Adrenal gland (tissue), 5 donors: Measurements from ENCODE around the gene ANKK1.

Experiments used
- CTCF ChIP-seq, 6 experiments: fragments of 450-650 bp in 4 of 6; fragments of 200-600 bp in 2 of 6; sonication (generic) in 1 of 6; IDR thresholded peaks; 1 replicate in 5 of 6; 2 replicates in 1 of 6; pipeline versions ENCODE4 v1.5.1 to v1.8.0; 2016 to 2021; ENCODE audit warnings: antibody characterized with exemption in 6 of 6, mild to moderate bottlenecking in 2 of 6, moderate library complexity in 1 of 6
- POLR2A ChIP-seq, 2 donors: fragments of 450-650 bp; IDR thresholded peaks; one replicate each; pipeline ENCODE4 v1.6.1; 2017; ENCODE audit warnings: antibody characterized with exemption in 2 of 2, mild to moderate bottlenecking in 2 of 2, moderate library complexity in 1 of 2
- donor health status: DM: no; HTN: no; CAD: no.

GRCh38 chr11:113356203-113356602 lies 31.4 kb upstream of the ANKK1 start:
- TF ChIP-seq CTCF (IDR thresholded peaks at IDR 0.05) = no peak
- no peak for TF ChIP-seq POLR2A (IDR thresholded peaks at IDR 0.05)
